ENCODE data around the gene SLC43A1.
"Not testable (repeated sequence)": the region's sequence is repeated elsewhere in the genome, so short reads cannot be mapped to it uniquely, and the experiment has no call there.

The SLC43A1 gene

DNA sequence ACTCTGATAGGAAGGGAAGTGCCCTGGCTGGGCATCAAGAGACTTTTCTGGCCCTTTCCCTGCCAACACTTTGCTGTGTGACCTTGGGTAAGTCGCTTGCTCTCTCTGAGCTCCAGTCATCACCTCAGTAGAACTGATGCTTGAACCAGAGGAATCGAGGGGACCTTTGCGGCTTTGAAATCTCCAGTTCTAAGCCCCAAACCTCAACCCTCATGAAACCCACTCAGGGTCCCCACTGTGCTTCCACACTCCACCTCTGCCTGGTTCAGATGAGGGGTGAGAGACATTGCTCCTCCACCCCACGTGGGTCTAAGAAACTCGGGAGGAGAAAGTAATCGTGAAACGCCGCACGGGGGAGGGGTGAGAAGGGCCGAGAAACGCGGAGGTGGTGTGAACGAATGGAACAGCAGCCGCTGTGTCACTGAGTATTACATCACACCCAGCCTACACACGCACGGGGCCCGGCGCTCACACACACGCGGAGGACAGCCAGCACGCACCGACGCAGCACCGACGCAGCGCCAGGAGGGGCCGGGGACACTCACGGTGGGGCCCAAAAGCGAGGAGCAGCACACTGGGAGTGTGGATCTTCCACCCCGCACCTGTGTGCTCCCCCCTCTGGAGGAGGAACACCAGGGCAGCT is 50.8 kb downstream of the SLC43A1 start:
- in situ Hi-C loops (cut with MboI; ENCODE audit: low sequenced_read_pairs), result no loop called here

DNA sequence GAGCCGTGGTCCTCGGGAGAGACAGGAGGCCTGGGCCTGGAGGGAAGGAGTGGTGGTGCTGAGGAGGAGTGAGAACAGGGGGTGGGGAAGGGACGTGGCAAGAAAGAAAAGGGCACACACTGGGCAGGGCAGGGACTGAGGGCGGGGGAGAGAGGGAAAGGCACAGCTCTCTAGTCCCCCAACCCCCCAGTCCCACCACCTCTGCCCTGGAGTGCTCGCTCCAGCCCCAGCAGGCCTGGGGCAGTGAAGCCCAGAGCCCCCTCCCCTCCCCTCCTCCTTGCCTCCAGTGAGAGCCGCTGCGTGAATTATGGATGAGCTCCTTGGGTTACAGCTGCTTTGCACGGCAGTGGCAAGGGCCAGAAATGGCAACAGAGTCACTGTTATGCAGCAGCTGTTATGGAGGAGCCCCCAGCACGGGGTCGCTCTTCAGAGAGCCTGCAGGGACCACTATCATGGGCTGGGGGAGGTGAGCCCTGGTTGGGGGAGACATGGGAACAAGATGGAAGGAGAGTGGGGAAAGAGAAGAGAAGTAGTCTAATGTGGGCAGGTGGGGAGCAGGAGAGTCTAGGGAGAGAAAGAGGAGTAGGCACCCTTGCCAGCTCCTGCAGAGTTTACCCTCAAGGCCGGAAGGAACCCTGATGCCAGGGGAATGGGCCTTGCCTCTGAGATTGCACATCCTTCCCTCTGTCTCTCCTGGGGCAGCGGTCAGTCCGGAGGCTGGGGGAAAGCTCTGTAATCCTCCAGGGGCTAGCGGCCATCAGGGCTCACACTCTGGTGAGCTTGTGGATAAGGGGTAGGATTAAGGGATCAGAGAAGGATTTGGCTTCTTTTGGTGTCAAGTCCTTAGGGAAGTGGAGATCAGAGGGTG is 51.6 kb downstream of the SLC43A1 start:
- in situ Hi-C loops (cut with MboI; ENCODE audit: low sequenced_read_pairs), result no loop called here

DNA sequence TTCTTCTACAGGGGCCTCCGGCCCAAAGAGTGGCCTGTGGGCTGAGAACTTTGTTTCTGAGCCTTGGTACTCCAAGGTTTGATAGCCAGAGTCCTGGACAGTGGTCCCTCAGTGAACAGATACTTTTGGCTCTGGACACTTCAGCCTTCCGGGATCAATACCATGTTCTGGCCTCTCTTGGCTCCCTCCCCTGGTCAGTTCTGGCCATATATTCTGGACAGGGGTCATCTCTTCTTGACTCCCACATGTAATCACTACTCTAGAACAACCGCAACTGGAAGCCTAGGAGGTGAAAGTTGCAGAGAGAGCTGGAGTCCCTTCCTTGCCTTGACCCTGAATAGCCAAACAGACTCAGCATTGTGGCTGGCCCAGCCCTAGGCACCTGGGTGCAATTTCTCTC is 52.9 kb downstream of the SLC43A1 start:
- in situ Hi-C loops (cut with MboI; ENCODE audit: low sequenced_read_pairs), result no loop called here

DNA sequence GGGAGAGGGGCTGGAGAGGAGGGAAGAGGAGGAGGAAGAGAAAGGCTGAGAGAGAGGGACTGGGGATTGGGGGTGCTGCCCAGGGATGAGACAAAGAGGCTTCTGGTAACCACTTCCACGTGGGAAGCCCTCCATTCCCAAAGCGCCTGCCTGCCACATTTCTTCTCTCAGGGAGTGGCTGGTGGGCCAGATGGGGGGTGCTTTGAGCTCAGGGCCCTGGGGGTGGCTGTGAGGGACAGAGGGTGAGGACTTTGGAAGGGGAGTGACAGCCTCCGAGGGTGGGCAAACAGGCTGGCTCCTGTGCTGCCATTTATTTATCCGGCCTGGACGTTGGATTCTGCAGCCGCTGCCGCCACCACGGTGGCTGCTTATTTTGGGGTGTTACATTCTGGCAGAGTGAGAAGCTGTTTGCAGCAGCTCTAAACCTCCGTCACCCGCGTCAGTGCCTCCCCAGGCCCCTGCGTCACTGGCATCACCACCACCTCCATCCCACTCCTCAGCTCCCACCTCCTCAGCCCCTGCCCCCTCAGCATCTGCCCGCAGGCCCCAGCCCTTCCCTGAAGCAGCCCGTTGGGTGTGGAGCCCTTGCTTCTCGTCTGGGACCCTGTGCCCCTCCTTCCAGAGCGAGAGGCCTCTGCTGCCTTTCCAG is 53.5 kb downstream of the SLC43A1 start:
- in situ Hi-C loops (cut with MboI; ENCODE audit: low sequenced_read_pairs), result no loop called here

DNA sequence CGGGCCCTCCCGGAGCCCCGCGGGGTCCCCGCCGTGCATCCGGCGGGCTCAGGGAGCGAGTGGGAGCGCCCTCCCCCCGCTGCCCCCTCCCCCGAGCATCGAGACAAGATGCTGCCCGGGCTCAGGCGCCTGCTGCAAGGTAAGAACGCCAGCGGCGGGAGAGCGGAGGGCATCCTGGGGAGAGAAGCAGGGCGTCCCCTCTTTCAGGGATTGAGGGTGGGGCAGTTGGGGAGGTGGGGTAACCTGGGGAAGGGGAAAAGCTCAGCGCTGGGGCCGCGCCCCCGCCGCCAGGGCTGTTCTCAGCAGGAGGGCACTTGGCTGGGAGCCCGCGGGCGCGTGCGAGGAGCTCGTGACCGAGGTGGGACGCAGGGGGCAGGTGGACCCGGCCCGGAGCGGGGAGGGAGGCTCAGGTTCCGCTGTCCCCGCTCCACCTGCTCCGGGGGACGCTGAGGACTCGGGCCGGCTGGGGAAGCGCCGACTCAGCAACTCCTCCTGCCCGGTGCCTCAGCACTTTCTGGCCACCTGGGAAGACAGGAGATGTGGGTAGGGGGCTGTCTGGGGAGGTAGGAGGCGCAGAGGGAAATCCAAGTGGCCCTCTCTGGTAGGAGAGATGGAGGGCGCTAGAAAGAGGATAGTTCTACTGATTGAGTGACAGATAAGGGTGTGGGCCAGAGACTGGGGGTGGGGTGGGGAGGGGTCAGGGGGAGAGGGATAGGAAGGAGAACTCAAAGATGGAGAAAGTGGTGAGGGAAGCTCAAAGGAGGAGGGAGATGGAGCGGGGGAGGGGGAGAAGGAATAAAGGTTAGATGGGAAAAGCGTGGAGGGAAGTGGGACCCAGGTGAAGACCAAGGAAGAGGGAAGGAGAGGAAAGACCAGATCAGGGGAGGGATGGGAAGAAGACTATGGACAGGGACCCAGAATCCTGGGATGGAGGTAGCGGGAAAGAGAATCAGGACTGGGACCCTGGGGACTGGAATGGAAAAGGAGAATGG is 54.4 kb downstream of the SLC43A1 start:
- in situ Hi-C loops (cut with MboI; ENCODE audit: low sequenced_read_pairs), result no loop called here

DNA sequence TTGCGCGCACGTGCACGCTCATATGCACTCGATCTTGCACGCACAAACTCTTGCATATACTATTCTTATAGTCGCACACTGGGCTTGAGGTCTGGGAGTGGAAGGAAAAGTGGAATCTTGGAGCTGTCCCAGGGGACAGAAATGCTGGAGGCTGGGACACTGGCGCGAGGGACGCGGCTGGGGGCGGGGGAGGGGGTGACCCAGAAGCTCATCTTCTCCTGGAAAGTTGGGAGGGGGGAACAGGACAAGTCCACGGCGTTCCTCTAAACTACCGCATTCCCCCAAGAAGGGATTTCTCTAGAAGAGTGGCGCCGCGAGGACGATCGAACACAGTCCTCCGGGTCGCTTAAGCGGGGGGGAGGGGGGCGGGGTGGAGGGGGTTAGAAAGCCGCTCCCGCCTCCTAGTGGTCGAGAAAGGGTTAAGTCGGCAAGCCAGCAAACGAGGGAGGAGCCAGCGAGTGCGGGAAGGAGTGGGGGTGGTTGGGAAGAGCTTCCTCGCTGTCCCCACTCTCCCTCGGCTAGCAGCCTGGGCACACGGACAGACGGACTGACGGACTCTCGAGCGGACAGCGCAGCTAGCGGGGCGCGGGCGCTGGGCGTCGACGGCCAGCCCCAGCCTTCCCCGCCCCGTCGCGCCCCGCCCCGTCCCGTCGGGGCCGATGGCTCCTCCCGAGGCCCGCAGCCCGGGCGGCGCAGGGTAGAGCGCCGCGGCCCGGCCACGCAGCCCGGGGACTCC is 55.3 kb downstream of the SLC43A1 start, which contains the start of gene RTN4RL2:
Gene RTN4RL2 (plus strand): TSS at position 507 of the 736 bp plus-strand sequence. CDS start 338 bp downstream, outside the sequence.
- in situ Hi-C loops (cut with MboI; ENCODE audit: low sequenced_read_pairs), result no loop called here

DNA sequence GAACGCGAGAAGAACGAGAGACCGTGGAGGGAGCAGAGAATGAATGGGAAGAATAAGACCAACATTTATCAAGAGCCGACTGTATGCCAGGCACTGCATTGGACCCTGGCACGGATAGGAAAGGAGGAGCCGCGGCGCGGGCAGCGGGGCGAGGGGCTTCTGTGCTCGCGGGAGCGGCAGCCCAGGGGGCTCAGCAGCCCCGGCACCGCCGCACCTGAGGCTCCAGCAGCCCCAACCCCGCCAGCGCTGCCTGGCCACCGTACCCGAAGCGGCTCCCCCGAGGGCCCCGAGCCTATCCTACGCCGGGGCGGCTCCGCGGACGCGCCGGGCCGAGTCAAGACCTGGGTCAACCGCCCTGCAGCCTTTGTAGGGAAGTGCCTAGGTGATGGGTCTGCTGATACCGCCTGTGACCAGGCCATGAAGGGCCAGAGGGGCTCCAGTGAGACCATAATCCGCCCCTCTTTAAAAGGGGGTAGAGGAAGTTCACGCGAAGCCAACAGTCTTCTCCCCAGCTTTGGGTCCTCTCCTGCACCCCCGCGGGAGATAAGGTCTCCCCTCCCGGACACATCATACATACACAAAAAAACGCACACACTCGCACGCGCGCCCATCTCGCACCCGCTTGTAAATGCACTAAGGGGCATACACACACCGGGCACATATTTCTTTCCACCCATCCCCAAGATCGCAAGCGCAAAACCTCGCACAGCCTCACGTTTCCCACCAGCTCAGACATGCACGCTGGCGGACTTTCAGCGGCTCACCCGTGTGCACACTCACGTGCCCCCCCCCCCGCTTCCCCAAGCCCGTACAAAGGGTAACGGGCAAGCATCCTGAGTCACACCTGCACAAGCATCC is 56.1 kb downstream of the SLC43A1 start:
- in situ Hi-C loops (cut with MboI; ENCODE audit: low sequenced_read_pairs), result no loop called here

DNA sequence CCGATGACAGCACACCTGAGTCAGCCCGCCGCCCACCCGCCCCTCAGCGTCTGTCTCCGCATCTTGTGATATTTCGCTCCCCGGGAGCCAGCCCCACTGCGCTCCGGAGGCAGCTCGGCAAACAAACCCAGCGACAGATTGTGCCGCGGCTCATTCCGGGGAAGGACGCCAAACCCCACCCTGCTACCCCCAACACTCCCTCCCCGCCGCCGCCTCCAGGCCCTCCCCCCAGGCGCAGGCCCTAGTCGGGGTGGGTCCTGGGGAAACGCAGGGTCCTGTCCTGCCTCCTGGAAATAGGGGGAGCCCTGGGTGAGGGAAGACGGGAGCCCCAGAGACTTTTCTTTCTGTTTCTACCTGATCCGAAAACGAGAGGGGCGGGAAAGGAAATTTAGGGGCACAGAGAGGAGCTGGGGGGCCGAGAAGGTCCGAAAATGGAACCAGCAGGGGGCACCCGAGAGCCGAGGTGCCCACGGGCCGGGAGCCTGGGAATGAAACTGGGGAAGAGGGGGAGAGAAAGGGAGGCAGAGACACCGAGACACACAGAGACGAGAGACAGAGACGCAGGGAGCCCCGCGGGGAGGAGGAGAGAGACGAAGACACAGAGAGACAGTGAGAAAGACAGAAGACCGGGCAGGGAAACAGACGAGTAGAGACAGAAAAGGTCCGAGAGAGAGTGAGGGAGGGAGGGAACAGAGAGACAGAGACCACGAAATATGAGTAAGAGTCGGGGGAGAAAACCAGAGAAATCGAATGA is 56.9 kb downstream of the SLC43A1 start:
- in situ Hi-C loops (cut with MboI; ENCODE audit: low sequenced_read_pairs), result no loop called here

DNA sequence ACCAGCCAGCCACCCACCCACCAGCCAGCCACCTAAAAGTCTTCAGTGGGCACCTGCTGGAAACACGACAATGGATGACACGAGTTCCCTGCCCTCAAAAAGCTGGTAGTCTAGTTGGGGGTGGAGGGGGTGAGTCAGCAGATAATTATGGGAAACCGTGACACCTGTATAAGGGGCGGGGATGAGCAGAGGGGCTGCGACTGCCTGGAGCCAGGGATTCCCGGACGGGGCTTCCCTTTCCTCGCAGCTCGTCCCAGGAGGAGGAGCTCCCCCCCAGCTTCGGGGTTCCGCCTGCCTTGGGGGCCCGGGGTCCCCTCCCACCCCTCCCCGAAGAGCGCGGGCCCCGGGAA is 57.5 kb downstream of the SLC43A1 start:
- in situ Hi-C loops (cut with MboI; ENCODE audit: low sequenced_read_pairs), result no loop called here

DNA sequence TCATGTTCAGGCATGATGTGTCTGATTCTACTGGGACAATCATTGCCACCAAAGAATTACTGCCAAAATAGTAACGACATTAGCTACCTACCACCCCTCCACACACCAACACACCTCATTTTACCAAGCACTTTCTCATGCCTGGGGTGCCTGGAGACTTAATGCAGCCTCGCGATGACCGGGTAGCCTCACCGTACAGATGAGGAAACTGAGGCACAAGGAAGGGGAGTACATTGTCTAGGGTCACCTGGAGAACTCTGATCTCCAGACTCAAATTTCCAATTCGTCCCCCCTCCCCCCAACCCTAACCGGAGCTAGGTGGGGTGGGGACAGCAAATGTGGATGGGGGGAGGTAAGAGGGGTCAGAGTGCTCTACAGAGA is 57.9 kb downstream of the SLC43A1 start:
- in situ Hi-C loops (cut with MboI; ENCODE audit: low sequenced_read_pairs), result no loop called here

DNA sequence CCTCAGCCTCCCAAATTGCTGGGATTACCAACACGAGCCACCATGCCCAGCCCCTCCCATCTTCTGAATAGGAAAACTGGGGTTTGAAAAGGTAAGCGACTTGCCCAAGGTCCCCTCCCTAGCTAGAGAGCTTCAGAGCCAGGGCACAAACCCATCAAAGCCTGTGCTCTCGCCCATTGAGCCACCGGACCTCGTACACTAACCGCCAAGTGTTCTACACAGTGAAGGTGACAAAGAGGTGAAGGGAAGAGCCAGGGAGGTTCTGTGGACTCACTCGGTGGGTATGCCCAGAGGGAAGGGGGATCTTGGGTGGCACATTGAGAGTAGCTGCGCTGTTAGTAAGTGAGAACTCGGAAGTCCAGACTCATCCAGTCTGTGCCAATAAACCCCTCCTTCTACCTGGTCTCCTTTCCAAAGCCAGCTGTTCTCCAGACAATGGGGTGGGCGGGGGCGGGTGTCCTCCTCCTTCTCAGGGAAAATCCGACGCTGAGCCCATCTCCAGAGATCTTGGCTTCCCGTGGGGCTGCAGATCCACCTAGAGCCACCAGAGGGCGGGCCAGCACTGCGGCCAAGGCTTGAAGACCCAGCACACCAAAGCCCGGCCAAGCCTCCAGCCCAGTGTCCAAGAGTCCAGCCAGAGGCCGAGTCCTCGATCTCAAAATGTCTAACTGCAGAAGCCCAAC is 58.4 kb downstream of the SLC43A1 start:
- in situ Hi-C loops (cut with MboI; ENCODE audit: low sequenced_read_pairs), result no loop called here

DNA sequence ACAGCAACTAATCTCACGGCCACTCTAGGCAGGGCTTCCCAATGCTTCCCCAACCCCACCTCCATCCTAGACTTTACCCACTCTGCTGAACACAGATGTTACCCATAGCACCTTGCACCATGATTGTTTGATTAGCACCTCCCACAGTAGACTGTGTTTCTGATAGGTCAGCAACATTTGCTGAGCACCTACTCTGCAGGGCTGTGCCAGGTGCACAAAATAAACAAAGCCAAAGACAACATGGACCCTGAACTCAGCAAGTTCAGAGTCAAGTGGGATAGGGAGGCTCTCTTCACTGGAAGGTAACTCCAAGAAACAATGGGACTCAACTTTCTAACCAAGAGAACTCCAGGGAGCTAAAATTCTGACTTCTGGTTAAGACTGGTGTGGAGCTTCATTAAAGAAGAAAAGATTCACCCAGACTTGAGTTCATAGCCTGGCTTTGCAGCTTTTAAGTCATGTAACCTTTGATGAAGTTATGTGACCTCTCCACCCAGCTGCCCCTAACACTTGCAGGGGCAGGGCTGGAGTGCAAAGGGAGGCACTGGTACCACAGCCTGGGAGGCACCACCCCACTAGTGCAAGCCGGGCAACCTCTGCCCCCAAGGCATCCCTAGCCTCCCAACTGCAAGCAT is 61.8 kb downstream of the SLC43A1 start:
- in situ Hi-C loops (cut with MboI; ENCODE audit: low sequenced_read_pairs), result no loop called here

DNA sequence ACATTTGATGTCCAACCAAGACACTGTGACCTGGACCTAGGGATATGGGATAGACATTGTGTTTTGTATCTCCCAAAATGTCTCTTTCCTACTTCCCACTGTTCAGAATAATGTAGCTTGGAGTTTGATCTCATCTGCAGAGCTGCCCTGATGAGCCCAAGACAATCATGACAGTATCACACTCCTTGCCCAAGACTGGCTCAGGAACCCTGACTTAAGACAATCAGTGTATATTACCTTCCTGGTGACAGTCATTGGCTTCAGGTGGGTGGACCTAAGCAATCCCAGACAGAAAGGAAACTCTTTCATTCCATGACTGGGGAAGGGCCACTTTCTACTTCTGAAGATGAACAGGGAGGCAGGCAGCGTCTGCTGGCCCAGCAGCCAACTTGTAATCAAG is 69.4 kb downstream of the SLC43A1 start:
- in situ Hi-C loops (cut with MboI; ENCODE audit: low sequenced_read_pairs), result no loop called here

DNA sequence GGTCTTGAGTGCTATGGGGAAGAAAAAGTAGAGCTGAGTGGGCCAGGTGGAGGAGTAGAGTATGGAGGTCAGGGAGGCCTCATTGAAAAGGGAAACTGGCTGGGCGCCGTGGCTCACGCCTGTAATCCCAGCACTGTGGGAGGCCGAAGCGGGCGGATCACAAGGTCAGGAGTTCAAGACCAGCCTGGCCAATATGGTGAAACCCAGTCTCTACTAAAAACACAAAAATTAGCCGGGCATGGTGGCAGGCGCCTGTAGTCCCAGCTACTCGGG is 70.4 kb downstream of the SLC43A1 start:
- in situ Hi-C loops (cut with MboI; ENCODE audit: low sequenced_read_pairs), result not testable (repeated sequence)

DNA sequence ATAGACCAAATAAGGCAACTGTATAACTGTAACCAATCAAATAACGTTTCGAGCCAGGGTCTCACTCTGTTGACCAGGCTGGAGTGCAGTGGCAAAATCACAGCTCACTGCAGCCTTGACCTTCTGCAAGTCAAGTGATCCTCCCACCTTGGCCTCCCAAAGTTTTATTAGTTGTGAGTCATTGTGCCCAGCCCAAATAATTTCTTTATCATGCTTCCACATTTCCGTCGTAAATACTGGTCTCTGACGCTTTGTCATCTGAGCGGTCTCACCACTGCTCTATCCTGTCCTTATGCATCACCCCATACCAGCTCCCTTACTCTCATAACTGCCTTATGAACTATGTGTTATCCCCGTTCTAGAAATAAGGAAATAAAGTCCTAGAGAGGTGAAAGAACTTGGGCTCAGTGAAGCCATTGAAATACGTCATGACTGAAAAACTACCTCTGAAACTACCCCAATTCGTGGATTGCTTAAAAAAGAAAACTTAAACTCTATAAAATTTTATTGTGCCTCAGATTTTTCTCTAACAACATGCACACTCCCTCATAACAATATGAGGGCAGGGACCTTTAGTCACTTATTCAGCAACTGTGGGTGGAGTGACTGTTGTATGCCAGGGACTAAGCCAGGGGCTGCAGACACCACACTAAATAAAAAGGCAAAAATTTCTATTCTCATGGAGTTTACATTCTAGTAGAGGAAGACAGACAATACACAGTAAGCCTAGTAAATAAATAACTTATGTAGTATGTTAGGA is 71.0 kb downstream of the SLC43A1 start:
- in situ Hi-C loops (cut with MboI; ENCODE audit: low sequenced_read_pairs), result no loop called here

DNA sequence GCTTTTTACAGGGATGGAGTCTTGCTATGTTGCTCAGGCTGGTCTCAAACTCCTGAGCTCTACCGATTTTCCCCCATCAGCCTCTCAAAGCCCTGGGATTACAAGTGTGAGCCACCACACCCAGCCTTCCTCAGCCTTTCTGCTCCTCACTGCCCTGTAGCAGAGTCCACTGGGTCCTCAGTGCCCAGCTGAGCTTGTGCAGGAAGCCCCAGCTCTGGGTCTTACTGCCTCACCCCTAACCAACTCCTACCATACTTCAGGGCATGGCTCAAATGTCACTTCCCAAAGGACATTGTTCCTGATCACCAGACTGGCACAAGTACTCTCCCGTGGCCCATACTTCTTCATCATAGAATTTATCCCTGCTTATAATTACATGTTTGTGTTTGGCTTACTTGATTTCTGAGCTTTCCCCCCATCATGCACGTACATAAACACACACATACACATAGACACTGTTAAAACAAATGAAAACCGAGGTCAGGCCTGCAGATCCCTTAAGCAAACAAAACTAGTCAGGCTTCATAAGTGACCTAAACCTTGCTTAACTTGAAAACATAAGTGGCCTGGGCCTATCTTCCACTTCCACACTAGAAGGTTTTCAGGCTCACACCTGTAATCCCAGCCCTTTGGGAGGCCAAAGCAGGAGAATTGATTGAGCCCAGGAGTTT is 74.6 kb downstream of the SLC43A1 start:
- in situ Hi-C loops (cut with MboI; ENCODE audit: low sequenced_read_pairs), result no loop called here

Data from HL-60/S4 treated with phorbol 12-myristate 13-acetate at 8.2 ng/mL for 4 days and 3 days (cell line).